H1 (cell line): ENCODE results near the gene NDUFB2. TPM values are rescaled to one million over a fixed set of nuclear protein-coding genes. Genes with fewer than 3 reads are reported as not detected.

Source experiments
- CTCF ChIA-PET: fragments of 300-600 bp; sonication (Branson Sonifier 250); formaldehyde crosslinking; loops from one replicate; lab custom pipeline; 2021; ENCODE audit not compliant: partially characterized antibody; lab: Charles Lee
- POLR2A ChIA-PET: fragments of 300-600 bp; sonication (Branson Sonifier 250); formaldehyde crosslinking; loops from one replicate; lab custom pipeline; 2021; ENCODE audit warnings: inconsistent platforms; ENCODE audit not compliant: partially characterized antibody; lab: Charles Lee
- DNase-seq, 2 experiments: peaks; one replicate each; pipeline versions ENCODE4 v3.0.0 to v3.0.0-alpha.2; 2010 to 2022; ENCODE audit warnings: low spot score in 2 of 2, low read depth in 1 of 2, mixed read lengths in 1 of 2
- FAIRE-seq: peaks from 2 replicates; lab custom pipeline; 2011; peaks lifted over from hg19 to GRCh38; lab: Jason Lieb, UNC
- H2AFZ ChIP-seq: 2 replicates; pipeline ENCODE4 v1.8.1; 2012; ENCODE audit warnings: low read length, inconsistent platforms
- H2AK5ac ChIP-seq: 2 replicates; pipeline ENCODE4 v1.6.1; 2013; ENCODE audit warnings: low read depth, low read length
- H2BK120ac ChIP-seq: replicated peaks from 2 replicates; pipeline ENCODE3; 2013; ENCODE audit warnings: low read depth, low read length, inconsistent platforms
- H2BK12ac ChIP-seq: 2 replicates; pipeline ENCODE4 v1.6.1; 2013; ENCODE audit warnings: low read depth, low read length
- H2BK15ac ChIP-seq: 2 replicates; pipeline ENCODE4 v1.6.1; 2013; ENCODE audit warnings: low read length
- H2BK20ac ChIP-seq: 2 replicates; pipeline ENCODE4 v1.6.1; 2013; ENCODE audit warnings: low read length
- H2BK5ac ChIP-seq: 2 replicates; pipeline ENCODE4 v1.6.1; 2013; ENCODE audit warnings: low read depth, low read length
- H3K14ac ChIP-seq: 2 replicates; pipeline ENCODE4 v1.6.1; 2013; ENCODE audit warnings: inconsistent platforms; ENCODE audit not compliant: insufficient read length
- H3K18ac ChIP-seq: 2 replicates; pipeline ENCODE4 v1.6.1; 2013; ENCODE audit warnings: low read length; ENCODE audit errors: extremely low read depth
- H3K23ac ChIP-seq: 2 replicates; pipeline ENCODE4 v1.6.1; 2013; ENCODE audit warnings: inconsistent platforms; ENCODE audit not compliant: insufficient read length
- H3K23me2 ChIP-seq: 2 replicates; pipeline ENCODE4 v1.6.1; 2013; ENCODE audit warnings: low read depth, low read length
- H3K27ac ChIP-seq: 2 replicates; pipeline ENCODE4 v1.6.1; 2011; ENCODE audit warnings: low read depth, low read length, inconsistent platforms
- H3K27me3 ChIP-seq, 4 experiments: replicated peaks in 1 of 4; 1 replicate in 1 of 4; 2 replicates in 3 of 4; pipeline versions ENCODE4 v1.6.1 to v1.8.1; 2011 to 2013; ENCODE audit warnings: low read length in 3 of 4, mild to moderate bottlenecking in 3 of 4, inconsistent platforms in 2 of 4, mixed read lengths in 2 of 4, moderate library complexity in 1 of 4; ENCODE audit not compliant: control insufficient read depth in 3 of 4, insufficient read depth in 3 of 4; ENCODE audit errors: extremely low read depth in 1 of 4
- H3K36me3 ChIP-seq, 4 experiments: 2 replicates each; pipeline versions ENCODE4 v1.6.1 to v1.8.1; 2011 to 2013; ENCODE audit warnings: mild to moderate bottlenecking in 4 of 4, low read length in 3 of 4, moderate library complexity in 2 of 4, control low read depth in 1 of 4, inconsistent platforms in 1 of 4; ENCODE audit not compliant: insufficient read depth in 4 of 4, control insufficient read depth in 2 of 4
- H3K4ac ChIP-seq: replicated peaks from 2 replicates; pipeline ENCODE3; 2013; ENCODE audit warnings: low read length, low read depth, mixed read lengths, inconsistent platforms; ENCODE audit not compliant: insufficient read length
- H3K4me1 ChIP-seq, 4 experiments: replicated peaks in 1 of 4; 1 replicate in 1 of 4; 2 replicates in 3 of 4; pipeline versions ENCODE4 v1.6.1 to v1.8.1; 2011 to 2013; ENCODE audit warnings: low read length in 3 of 4, inconsistent platforms in 2 of 4, mixed read lengths in 1 of 4; ENCODE audit not compliant: insufficient read depth in 4 of 4, control insufficient read depth in 3 of 4
- H3K4me2 ChIP-seq, 2 experiments: 2 replicates each; pipeline versions ENCODE4 v1.6.1 to v1.8.1; 2011 to 2013; ENCODE audit warnings: low read depth in 2 of 2, low read length in 2 of 2, control low read depth in 1 of 2, inconsistent platforms in 1 of 2, mild to moderate bottlenecking in 1 of 2; ENCODE audit not compliant: insufficient read depth in 1 of 2
- H3K4me3 ChIP-seq, 4 experiments: fragments of 200-600, 300-600 bp in 1 of 4; sonication (generic), shearing (Covaris generic), sonication (Bioruptor Twin) in 1 of 4; 2 replicates each; pipeline versions ENCODE4 v1.5.1 to v1.8.1; 2011 to 2016; ENCODE audit warnings: low read length in 4 of 4, low read depth in 3 of 4, control low read depth in 2 of 4, inconsistent platforms in 2 of 4, mild to moderate bottlenecking in 2 of 4, mixed read lengths in 1 of 4, moderate library complexity in 1 of 4; ENCODE audit not compliant: insufficient read depth in 2 of 4; ENCODE audit errors: extremely low read depth in 1 of 4
- H3K56ac ChIP-seq: replicated peaks from 2 replicates; pipeline ENCODE3; 2013; ENCODE audit warnings: low read depth, mild to moderate bottlenecking, mixed read lengths, low read length, inconsistent platforms; ENCODE audit not compliant: insufficient read length
- H3K79me1 ChIP-seq: 2 replicates; pipeline ENCODE4 v1.6.1; 2013; ENCODE audit warnings: low read depth, low read length, control low read depth
- H3K79me2 ChIP-seq, 2 experiments: 2 replicates each; pipeline versions ENCODE4 v1.6.1 to v1.8.1; 2012 to 2013; ENCODE audit warnings: low read length in 2 of 2, mild to moderate bottlenecking in 2 of 2, inconsistent platforms in 1 of 2; ENCODE audit not compliant: insufficient read depth in 2 of 2, control insufficient read depth in 1 of 2
- H3K9ac ChIP-seq, 4 experiments: replicated peaks in 1 of 4; 1 replicate in 1 of 4; 2 replicates in 3 of 4; pipeline versions ENCODE4 v1.6.1 to v1.8.1; 2011 to 2013; ENCODE audit warnings: low read depth in 3 of 4, low read length in 3 of 4, control low read depth in 2 of 4, mild to moderate bottlenecking in 2 of 4, moderate library complexity in 2 of 4, inconsistent platforms in 1 of 4; ENCODE audit errors: extremely low read depth in 1 of 4
- H3K9me3 ChIP-seq, 2 experiments: 2 replicates each; pipeline versions ENCODE4 v1.6.1 to v1.8.1; 2012 to 2013; ENCODE audit warnings: mild to moderate bottlenecking in 2 of 2, moderate library complexity in 2 of 2, control low read depth in 1 of 2, inconsistent platforms in 1 of 2, low read depth in 1 of 2, low read length in 1 of 2, mixed read lengths in 1 of 2; ENCODE audit not compliant: insufficient read depth in 2 of 2
- H4K20me1 ChIP-seq, 2 experiments: replicated peaks in 1 of 2; 2 replicates each; pipeline versions ENCODE3 to v1.8.1; 2011 to 2013; ENCODE audit warnings: inconsistent platforms in 2 of 2, low read length in 2 of 2, mild to moderate bottlenecking in 1 of 2; ENCODE audit not compliant: insufficient read depth in 2 of 2, control insufficient read depth in 1 of 2
- H4K5ac ChIP-seq: 2 replicates; pipeline ENCODE4 v1.6.1; 2013; ENCODE audit warnings: low read length, low read depth, mixed read lengths, inconsistent platforms; ENCODE audit not compliant: insufficient read length
- H4K8ac ChIP-seq: 2 replicates; pipeline ENCODE4 v1.8.0; 2013; ENCODE audit warnings: mild to moderate bottlenecking, moderate library complexity, low read length, inconsistent platforms; ENCODE audit not compliant: insufficient read depth; ENCODE audit errors: extremely low read depth
- H4K91ac ChIP-seq: replicated peaks from 2 replicates; pipeline ENCODE3; 2013; ENCODE audit warnings: low read length, mixed read lengths, inconsistent platforms; ENCODE audit not compliant: insufficient read length
- ATF3 ChIP-seq: IDR thresholded peaks from 2 replicates; pipeline ENCODE4 v1.6.1; 2011; ENCODE audit warnings: low read depth, mild to moderate bottlenecking, low read length; ENCODE audit not compliant: insufficient read depth
- CHD2 ChIP-seq: IDR thresholded peaks from 2 replicates; pipeline ENCODE4 v1.6.1; 2012; ENCODE audit warnings: low read length, improper control_type of control experiment
- CTCF ChIP-seq, 3 experiments: IDR thresholded peaks; 1 replicate in 2 of 3; 2 replicates in 1 of 3; pipeline versions ENCODE4 v1.5.1 to v1.6.1; 2011; ENCODE audit warnings: low read length in 3 of 3, mild to moderate bottlenecking in 3 of 3, inconsistent platforms in 2 of 3, low read depth in 1 of 3, moderate library complexity in 1 of 3; ENCODE audit not compliant: insufficient read depth in 1 of 3; ENCODE audit errors: control extremely low read depth in 1 of 3
- FOSL1 ChIP-seq: IDR thresholded peaks from 2 replicates; pipeline ENCODE4 v1.6.1; 2011; ENCODE audit warnings: mild to moderate bottlenecking, low read depth, low read length, moderate library complexity; ENCODE audit not compliant: insufficient read depth
- MAFK ChIP-seq: IDR thresholded peaks from 2 replicates; pipeline ENCODE4 v1.6.1; 2012; ENCODE audit warnings: low read depth, mild to moderate bottlenecking, improper control_type of control experiment, low read length
- MAX ChIP-seq: IDR thresholded peaks from 2 replicates; pipeline ENCODE4 v1.6.1; 2012; ENCODE audit warnings: inconsistent platforms
- SIN3A ChIP-seq, 2 experiments: IDR thresholded peaks in 1 of 2; conservative IDR thresholded peaks in 1 of 2; 2 replicates each; pipeline ENCODE4 v1.6.1; 2011 to 2012; ENCODE audit warnings: low read length in 2 of 2, improper control_type of control experiment in 1 of 2, low read depth in 1 of 2, mild to moderate bottlenecking in 1 of 2
- SP1 ChIP-seq: IDR thresholded peaks from 2 replicates; pipeline ENCODE4 v1.6.1; 2011; ENCODE audit warnings: low read depth, low read length
- YY1 ChIP-seq: IDR thresholded peaks from 2 replicates; pipeline ENCODE4 v1.6.1; 2011; ENCODE audit warnings: low read depth, mild to moderate bottlenecking, low read length
- ZNF274 ChIP-seq: IDR thresholded peaks from 2 replicates; pipeline ENCODE4 v1.7.0; 2012; ENCODE audit warnings: low read length, borderline replicate concordance; ENCODE audit errors: extremely low read depth
- WGBS, 2 experiments: shearing (Covaris generic) in 1 of 2; methylation state at CpG; one replicate each; pipeline versions ENCODE4 v1.1.6 to v1.1.7; 2013 to 2015; ENCODE audit warnings: low lambda C conversion rate in 2 of 2, mixed read lengths in 2 of 2, inconsistent platforms in 1 of 2, low coverage in 1 of 2, missing lambda C conversion rate in 1 of 2; ENCODE audit not compliant: insufficient replicate concordance in 2 of 2, insufficient coverage in 1 of 2, insufficient read length in 1 of 2; ENCODE audit errors: extremely low coverage in 1 of 2, missing lambda C conversion rate in 1 of 2; 5-methylcytosine and 5-hydroxymethylcytosine counted together
- polyA plus RNA-seq, 7 experiments: library from polyadenylated mRNA; depleted of rRNA in 3 of 7; stranded (reverse) in 5 of 7; unstranded in 2 of 7; fragments of >200 nt in 5 of 7; fragments of 200-250 nt in 2 of 7; gene quantifications; 1 replicate in 5 of 7; 2 replicates in 1 of 7; 4 replicates in 1 of 7; pipeline versions ENCODE4 v1.2.1 to v1.2.3, GENCODE V29; 2011 to 2013; ENCODE audit warnings: missing spikeins in 2 of 7, mixed read lengths in 2 of 7
- total RNA-seq: library from RNA; stranded (reverse); fragmentation: NEBNext Ultra II Directional; extraction: Animal tissue kit (Norgen Biotek cat#: 25700); gene quantifications from 2 replicates; pipeline ENCODE4 v1.2.1, GENCODE V29; 2021

The NDUFB2 gene
- total and polyA plus RNA-seq, 2 of the 8 experiments (the other 6 are each of a cell fraction or from before 2014, with no cell fraction given), result 168 to 881 TPM

- Histone ChIP-seq H3K4me2 (no peak overlapping the region), H2AFZ (no peak overlapping the region), H3K4me3 (no peak overlapping the region), H3K23ac (no peak overlapping the region), H2BK5ac (no peak overlapping the region), H4K8ac (no peak overlapping the region), H2BK15ac (peak overlapping the region; percentile 83; the same call in 1 of the 2 replicates), H4K20me1 (peaks cover 0 to 6% of the 10 kb centered on the region in 2 experiments), H3K36me3 (no peaks in the 10 kb centered on the region), H3K27me3 (no peaks in the 10 kb centered on the region; a peak in 1 of 7 replicates), H4K5ac (no peak overlapping the region), H2BK120ac (no peak overlapping the region), H3K9ac (no peak overlapping the region), H3K18ac (no peak overlapping the region), H3K14ac (no peak overlapping the region), H2AK5ac (0 out of 2 replicates have a peak overlapping the region, but pooled peaks have one; percentile 67), H3K9me3 (no peaks in the 10 kb centered on the region), H4K91ac (peak overlapping the region; percentile 53), H3K4me1 (peaks cover 0 to 3% (median 1%) of the 10 kb centered on the region in 4 experiments; a peak in 2 of 7 replicates), H3K27ac (no peak overlapping the region), H2BK12ac (peak overlapping the region; percentile 87; the same call in 1 of the 2 replicates), H2BK20ac (no peak overlapping the region), H3K79me1 (no peaks in the 10 kb centered on the region), H3K4ac (no peak overlapping the region), H3K56ac (no peak overlapping the region), H3K79me2 (no peaks in the 10 kb centered on the region), H3K23me2 (peaks cover 6% of the 10 kb centered on the region; the same call in 1 of the 2 replicates)
- DNase-seq (no peak), FAIRE-seq (no peak)
- 92% methylated on average over 4 of the region's 4 CpGs; no CpG with 5 or more reads in 1 of the 2 experiments for WGBS, 2 experiments
- POLR2A ChIA-PET, result no interaction called here
- CTCF ChIA-PET, result interaction anchor here (0.5 to 19.9 kb wide), 3 partner anchors 59 to 193 kb away, joined by 4 to 322 read pairs (median 4); no protein-coding TSS in a partner anchor
- TF ChIP-seq CHD2, result no peak
- no peak for TF ChIP-seq MAFK
- TF ChIP-seq ZNF274, result no peak
- TF ChIP-seq MAX, result no peak
- TF ChIP-seq SIN3A (conservative IDR thresholded peaks at IDR 0.05 in 1 of 2, IDR thresholded peaks at IDR 0.05 in 1 of 2; ENCODE audit: low read depth in 1 of 2, low read length in 2 of 2), result no peak
- no peak for TF ChIP-seq SP1
- no peak for TF ChIP-seq YY1
- no peak for TF ChIP-seq ATF3
- no peak for TF ChIP-seq FOSL1
- no peak for TF ChIP-seq CTCF (IDR thresholded peaks at IDR 0.05; ENCODE audit: control extremely low read depth in 1 of 3, insufficient read depth in 1 of 3, low read depth in 1 of 3, low read length in 3 of 3)
Observed at GRCh38 chr7:140654661-140655060, 41.8 kb upstream of the NDUFB2 start.
